GM20000 (cell line): ENCODE data around the gene ZNF397.

Experiments used
- DNase-seq: peaks from one replicate; pipeline ENCODE4 v3.0.0; 2012; ENCODE audit warnings: low spot score
- TF ChIP-seq, protein P1 (sequence below): IDR thresholded peaks from 2 replicates; pipeline ENCODE4 v1.5.1; 2012; ENCODE audit warnings: mild to moderate bottlenecking, control low read depth; ENCODE audit errors: extremely low read depth, missing control alignments

Gene ZNF397

GRCh38 chr18:35240664-35241447 lies at the start of gene ZNF397:
TSS of gene ZNF397 (plus strand) at chr18:35241034. CDS start at chr18:35242471, 1,437 bp downstream.
- peak; percentile 94 for DNase-seq
- TF ChIP-seq, protein P1, sequence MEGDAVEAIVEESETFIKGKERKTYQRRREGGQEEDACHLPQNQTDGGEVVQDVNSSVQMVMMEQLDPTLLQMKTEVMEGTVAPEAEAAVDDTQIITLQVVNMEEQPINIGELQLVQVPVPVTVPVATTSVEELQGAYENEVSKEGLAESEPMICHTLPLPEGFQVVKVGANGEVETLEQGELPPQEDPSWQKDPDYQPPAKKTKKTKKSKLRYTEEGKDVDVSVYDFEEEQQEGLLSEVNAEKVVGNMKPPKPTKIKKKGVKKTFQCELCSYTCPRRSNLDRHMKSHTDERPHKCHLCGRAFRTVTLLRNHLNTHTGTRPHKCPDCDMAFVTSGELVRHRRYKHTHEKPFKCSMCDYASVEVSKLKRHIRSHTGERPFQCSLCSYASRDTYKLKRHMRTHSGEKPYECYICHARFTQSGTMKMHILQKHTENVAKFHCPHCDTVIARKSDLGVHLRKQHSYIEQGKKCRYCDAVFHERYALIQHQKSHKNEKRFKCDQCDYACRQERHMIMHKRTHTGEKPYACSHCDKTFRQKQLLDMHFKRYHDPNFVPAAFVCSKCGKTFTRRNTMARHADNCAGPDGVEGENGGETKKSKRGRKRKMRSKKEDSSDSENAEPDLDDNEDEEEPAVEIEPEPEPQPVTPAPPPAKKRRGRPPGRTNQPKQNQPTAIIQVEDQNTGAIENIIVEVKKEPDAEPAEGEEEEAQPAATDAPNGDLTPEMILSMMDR: no peak

GRCh38 chr18:35191698-35192025 lies 49.2 kb upstream of the ZNF397 start:
- TF ChIP-seq, protein P1: no peak
- no peak for DNase-seq

DNA sequence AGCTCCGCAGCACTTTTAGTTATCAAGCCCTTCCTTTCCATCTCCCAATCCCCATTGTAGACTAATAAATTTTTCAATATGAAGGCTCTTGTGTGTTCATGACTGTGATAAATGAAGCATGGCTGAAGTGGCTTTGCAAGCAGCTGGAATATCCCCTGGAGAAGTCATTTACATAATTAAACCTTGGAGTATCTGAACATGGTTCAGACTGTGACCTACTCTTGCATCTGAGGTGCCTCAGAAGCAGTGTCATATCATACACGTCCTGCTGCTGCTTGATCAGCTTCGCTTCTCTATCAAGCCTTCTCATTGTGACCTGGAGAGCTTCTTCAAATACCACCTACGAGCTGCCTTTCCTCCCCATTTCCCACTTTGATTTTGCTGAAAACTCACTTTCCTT lies 48.4 kb upstream of the ZNF397 start:
- TF ChIP-seq, protein P1: no peak
- no peak for DNase-seq

- TF ChIP-seq, protein P1: no peak
- DNase-seq: no peak
Observed at GRCh38 chr18:35193316-35193715, 47.5 kb upstream of the ZNF397 start.

GRCh38 chr18:35197296-35197695 lies 43.5 kb upstream of the ZNF397 start:
- no peak for DNase-seq
- TF ChIP-seq, protein P1: no peak

GRCh38 chr18:35201256-35201931 lies 39.4 kb upstream of the ZNF397 start:
- TF ChIP-seq, protein P1: no peak

DNA sequence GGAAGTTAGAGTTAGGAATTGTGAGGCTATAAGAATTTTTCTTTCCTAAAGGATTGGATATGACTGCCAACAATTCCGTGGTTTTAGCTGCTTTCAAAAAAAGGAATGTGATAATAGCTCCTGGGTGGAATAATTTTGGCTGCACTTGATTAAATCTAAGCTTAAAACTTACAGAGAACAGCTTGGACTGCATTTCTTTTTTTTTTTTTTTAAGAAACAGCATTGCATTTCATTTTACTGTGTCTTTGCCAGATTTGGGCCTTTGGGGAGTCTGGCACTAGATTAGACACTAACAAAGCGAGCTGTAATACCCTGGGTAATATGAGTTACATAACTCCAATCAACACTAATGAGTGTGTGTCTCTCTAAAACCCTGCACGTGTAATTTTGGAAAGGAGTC lies 37.8 kb upstream of the ZNF397 start:
- TF ChIP-seq, protein P1: no peak
- no peak for DNase-seq

More at GRCh38 chr18:35201256-35201931, 39.4 kb upstream of the ZNF397 start:
- DNase-seq: no peak
